Progenitor cell of endocrine pancreas (in vitro differentiated cells): Measurements from ENCODE around the gene CDH13. TPM values are rescaled to one million over a fixed set of nuclear protein-coding genes. Genes with fewer than 3 reads are reported as not detected.

ENCODE experiments used
- DNase-seq: peaks from one replicate; pipeline ENCODE4 v3.0.0; 2021; ENCODE audit warnings: low spot score; ENCODE audit not compliant: unreplicated experiment
- H3K27ac Mint-ChIP-seq: 2 replicates; pipeline ENCODE4 v1.8.0; 2021; ENCODE audit warnings: mild to moderate bottlenecking, moderate library complexity, mixed read lengths
- H3K27me3 Mint-ChIP-seq: 2 replicates; pipeline ENCODE4 v1.8.0; 2021; ENCODE audit warnings: mixed read lengths
- H3K36me3 Mint-ChIP-seq: 2 replicates; pipeline ENCODE4 v1.8.0; 2022; ENCODE audit warnings: mixed read lengths; ENCODE audit not compliant: insufficient read depth
- H3K4me1 Mint-ChIP-seq: 2 replicates; pipeline ENCODE4 v1.8.0; 2021; ENCODE audit warnings: low read depth, mixed read lengths
- H3K4me3 Mint-ChIP-seq: 2 replicates; pipeline ENCODE4 v1.8.0; 2021; ENCODE audit warnings: low read depth, mild to moderate bottlenecking, moderate library complexity, mixed read lengths
- H3K9me3 Mint-ChIP-seq: 2 replicates; pipeline ENCODE4 v1.8.0; 2021; ENCODE audit warnings: low read depth, mixed read lengths
- CTCF ChIP-seq: fragments of 200-600 bp; sonication (generic); IDR thresholded peaks from one replicate; pipeline ENCODE4 v1.5.0; 2021; ENCODE audit warnings: antibody characterized with exemption, mild to moderate bottlenecking; ENCODE audit not compliant: unreplicated experiment
- total RNA-seq: library from RNA; stranded (reverse); gene quantifications from 2 replicates; pipeline ENCODE4 v1.2.1, GENCODE V29; 2021

Gene CDH13
- total RNA-seq, 1 donor from 2014 or later, result 0.38 TPM

DNA sequence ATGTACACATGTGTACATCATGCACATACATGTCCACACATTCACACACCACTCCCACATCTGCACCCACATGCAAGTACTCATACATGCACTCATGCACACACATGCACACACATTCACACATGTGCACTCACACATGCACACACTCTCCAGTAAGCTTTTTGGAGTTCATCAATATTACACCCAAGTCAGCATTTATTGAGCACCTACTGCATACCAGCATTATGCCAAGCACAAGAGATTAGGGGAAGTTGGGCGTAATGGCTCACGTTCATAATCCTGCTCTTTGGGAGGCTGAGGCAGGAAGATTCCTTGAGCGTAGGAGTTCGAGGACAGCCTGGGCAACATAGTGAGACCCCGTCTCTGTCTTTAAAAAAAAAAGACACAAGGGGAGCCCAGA is 1093.4 kb downstream of the CDH13 start:
- Mint-ChIP-seq H3K4me3 (no peak overlapping the region), H3K36me3 (no peaks in the 10 kb centered on the region), H3K27ac (no peak overlapping the region), H3K27me3 (peaks cover 10% of the 10 kb centered on the region), H3K9me3 (no peaks in the 10 kb centered on the region), H3K4me1 (no peaks in the 10 kb centered on the region)
- no peak for TF ChIP-seq CTCF
- no peak for DNase-seq

- no peak for DNase-seq
- Mint-ChIP-seq H3K9me3 (no peaks in the 10 kb centered on the region), H3K27ac (no peak overlapping the region), H3K27me3 (peaks cover 13% of the 10 kb centered on the region), H3K36me3 (no peaks in the 10 kb centered on the region), H3K4me1 (no peaks in the 10 kb centered on the region), H3K4me3 (no peak overlapping the region)
- no peak for TF ChIP-seq CTCF
Observed at GRCh38 chr16:83720981-83721380, 1094.2 kb downstream of the CDH13 start.

- Mint-ChIP-seq H3K4me3 (no peak overlapping the region), H3K4me1 (no peaks in the 10 kb centered on the region), H3K27ac (no peak overlapping the region), H3K27me3 (peaks cover 13% of the 10 kb centered on the region), H3K36me3 (no peaks in the 10 kb centered on the region), H3K9me3 (no peaks in the 10 kb centered on the region)
- no peak for DNase-seq
- TF ChIP-seq CTCF, result no peak
Observed at GRCh38 chr16:83721676-83722075, 1094.9 kb downstream of the CDH13 start.

DNA sequence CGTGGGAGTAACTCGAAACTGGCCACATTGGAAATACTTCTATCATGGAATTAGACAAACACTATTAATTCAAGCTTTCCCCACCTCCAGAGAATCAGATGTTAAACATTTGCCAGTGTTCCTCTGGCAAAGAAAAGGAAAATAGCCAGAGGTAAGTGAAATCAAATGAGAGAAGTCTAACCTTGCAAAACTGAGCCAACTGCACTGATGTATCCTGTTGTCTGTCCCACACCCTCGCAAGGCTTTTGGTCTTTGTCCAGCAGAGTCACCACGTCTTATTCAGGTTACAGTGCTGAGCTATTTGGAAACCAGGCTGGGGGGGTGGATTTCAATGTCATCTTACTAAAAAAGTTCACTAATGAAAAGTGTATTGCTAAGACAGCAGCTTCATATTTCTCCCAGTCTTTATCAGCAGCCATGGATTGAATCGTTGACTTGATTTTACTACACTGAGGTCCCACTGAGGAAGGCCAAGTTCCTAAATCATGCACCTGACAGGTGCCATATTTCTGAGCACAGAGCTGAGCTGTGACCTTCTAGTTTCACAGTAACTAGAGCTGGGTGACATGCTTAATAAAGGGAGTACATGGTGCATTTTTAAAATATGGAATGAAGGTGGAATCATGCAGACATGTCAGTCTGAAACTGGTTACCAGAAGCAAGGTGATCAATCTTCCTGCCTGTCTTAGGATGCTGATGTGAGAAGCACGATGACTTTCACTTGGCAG is 1095.9 kb downstream of the CDH13 start:
- Mint-ChIP-seq H3K36me3 (no peaks in the 10 kb centered on the region), H3K4me1 (no peaks in the 10 kb centered on the region), H3K27ac (no peak overlapping the region), H3K4me3 (no peak overlapping the region), H3K9me3 (no peaks in the 10 kb centered on the region), H3K27me3 (peaks cover 21% of the 10 kb centered on the region)
- no peak for TF ChIP-seq CTCF
- DNase-seq, result no peak

DNA sequence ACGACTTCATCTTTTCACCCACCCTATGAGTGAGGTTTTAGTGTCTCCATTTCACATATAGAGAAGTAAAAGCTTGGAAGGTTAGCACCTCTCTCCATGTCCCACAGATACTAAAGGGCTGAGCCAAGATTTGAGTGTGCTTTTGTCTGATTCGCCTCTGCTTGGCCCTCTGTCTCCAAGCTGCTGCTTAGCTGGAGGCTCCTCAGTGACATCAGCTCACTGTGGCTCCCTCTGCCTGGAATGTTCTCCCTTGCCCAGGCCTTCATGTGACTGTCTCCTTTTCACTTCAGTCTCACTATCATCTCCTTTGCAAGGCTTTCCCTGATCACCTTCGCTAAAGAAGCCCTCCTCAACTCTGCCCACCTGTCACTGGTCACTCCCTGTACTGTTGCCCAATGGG is 1096.5 kb downstream of the CDH13 start:
- Mint-ChIP-seq H3K4me3 (no peak overlapping the region), H3K4me1 (no peaks in the 10 kb centered on the region), H3K36me3 (no peaks in the 10 kb centered on the region), H3K9me3 (no peaks in the 10 kb centered on the region), H3K27ac (no peak overlapping the region), H3K27me3 (peaks cover 23% of the 10 kb centered on the region)
- no peak for TF ChIP-seq CTCF
- DNase-seq, result no peak
